ENCODE measurements around the gene TMEM109.

TMEM109 gene

DNA sequence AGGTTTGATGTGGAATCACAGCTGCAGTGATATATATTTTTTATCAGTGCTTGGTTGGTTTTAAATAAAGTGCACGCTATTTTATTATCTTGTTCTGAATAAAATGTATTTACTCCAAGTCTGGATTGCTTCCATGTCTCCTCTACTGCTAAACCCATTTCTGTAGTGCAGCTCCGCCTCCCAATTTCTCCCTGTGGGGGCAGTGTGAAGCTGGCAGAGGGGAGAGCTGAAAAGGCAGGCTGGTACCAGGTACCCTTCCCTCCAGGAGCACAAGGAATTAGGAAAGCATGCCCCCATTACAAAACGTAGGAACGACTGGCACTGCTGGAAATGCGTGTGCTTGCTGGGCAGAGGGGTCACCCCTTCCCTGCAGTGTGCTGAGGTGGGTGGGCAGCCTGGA is 9.4 kb downstream of the TMEM109 start:
- DNase-seq (ENCODE audit: low read depth), result no peak
- no peak overlapping the region for H3K4me3 ChIP-seq (ENCODE audit: low read depth, low read length)
- TF ChIP-seq, protein P1, sequence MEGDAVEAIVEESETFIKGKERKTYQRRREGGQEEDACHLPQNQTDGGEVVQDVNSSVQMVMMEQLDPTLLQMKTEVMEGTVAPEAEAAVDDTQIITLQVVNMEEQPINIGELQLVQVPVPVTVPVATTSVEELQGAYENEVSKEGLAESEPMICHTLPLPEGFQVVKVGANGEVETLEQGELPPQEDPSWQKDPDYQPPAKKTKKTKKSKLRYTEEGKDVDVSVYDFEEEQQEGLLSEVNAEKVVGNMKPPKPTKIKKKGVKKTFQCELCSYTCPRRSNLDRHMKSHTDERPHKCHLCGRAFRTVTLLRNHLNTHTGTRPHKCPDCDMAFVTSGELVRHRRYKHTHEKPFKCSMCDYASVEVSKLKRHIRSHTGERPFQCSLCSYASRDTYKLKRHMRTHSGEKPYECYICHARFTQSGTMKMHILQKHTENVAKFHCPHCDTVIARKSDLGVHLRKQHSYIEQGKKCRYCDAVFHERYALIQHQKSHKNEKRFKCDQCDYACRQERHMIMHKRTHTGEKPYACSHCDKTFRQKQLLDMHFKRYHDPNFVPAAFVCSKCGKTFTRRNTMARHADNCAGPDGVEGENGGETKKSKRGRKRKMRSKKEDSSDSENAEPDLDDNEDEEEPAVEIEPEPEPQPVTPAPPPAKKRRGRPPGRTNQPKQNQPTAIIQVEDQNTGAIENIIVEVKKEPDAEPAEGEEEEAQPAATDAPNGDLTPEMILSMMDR (IDR thresholded peaks at IDR 0.05; ENCODE audit: insufficient read depth, low read depth, low read length, missing control alignments), result no peak

DNA sequence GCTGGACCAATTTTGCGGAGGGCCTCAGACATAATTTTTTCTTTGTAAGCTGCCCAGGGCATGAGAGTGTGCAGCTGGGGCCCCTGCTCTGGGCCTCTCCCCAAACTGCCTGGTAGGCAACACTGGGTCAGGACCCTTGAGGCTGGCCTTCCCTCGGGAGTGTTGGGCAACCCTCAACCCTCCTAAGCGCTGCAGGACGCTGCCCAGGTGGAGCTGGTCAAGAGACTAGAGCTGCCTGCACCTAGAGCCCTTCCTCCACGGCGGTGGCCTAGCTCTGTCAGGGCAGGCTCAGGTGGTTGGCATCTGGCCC is 9.8 kb downstream of the TMEM109 start:
- TF ChIP-seq, protein P1 (IDR thresholded peaks at IDR 0.05; ENCODE audit: insufficient read depth, low read depth, low read length, missing control alignments), result no peak
- DNase-seq (ENCODE audit: low read depth), result no peak
- peak overlapping the region; percentile 58 for H3K4me3 ChIP-seq (ENCODE audit: low read depth, low read length)

DNA sequence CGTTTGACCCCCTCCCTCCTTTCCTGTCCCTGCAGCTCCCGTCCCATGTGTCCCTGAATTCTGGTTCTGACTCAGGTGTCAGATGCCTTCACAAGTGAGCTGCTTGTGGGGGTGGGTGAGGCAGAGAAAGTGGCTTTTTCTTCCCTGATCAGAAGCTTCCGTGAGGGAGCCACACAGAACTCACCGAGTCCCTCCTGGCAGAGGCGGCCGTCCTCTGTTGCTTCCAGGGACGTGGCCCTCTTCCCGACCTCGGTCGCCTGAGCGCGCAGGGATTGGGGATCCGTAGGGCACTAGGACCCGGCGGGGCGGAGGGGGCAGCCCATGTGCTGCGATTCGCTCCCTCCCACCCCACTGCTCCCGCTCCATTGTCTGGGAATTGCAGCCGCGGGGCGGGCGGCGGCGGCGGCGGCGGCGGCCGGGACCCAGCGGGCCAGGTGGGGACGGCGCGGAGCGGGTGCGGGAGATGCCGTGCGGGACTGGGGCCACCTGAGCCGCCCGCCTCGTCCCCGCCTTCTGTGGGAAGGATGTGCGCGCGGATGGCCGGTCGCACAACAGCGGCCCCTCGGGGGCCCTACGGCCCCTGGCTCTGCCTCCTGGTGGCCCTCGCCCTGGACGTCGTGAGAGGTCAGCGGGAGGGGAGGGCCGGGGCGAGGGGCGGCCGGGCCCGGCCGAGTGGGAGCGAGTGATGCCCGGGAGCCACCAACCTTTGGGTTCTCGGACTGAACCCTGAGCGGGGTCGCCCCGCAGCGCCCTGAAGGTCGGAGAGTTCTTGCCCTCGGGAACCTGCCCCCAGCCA is 10.3 kb downstream of the TMEM109 start, which contains the start of gene TMEM132A:
Gene TMEM132A, plus strand, starts transcription at position 351 of the 796 bp plus-strand sequence. Its CDS starts 174 bp downstream, at position 525.
- TF ChIP-seq, protein P1 (IDR thresholded peaks at IDR 0.05; ENCODE audit: insufficient read depth, low read depth, low read length, missing control alignments), result no peak
- H3K4me3 ChIP-seq (ENCODE audit: low read depth, low read length), result peak within 1 kb of the TSS; percentile 58
- DNase-seq (ENCODE audit: low read depth), result no peak

DNA sequence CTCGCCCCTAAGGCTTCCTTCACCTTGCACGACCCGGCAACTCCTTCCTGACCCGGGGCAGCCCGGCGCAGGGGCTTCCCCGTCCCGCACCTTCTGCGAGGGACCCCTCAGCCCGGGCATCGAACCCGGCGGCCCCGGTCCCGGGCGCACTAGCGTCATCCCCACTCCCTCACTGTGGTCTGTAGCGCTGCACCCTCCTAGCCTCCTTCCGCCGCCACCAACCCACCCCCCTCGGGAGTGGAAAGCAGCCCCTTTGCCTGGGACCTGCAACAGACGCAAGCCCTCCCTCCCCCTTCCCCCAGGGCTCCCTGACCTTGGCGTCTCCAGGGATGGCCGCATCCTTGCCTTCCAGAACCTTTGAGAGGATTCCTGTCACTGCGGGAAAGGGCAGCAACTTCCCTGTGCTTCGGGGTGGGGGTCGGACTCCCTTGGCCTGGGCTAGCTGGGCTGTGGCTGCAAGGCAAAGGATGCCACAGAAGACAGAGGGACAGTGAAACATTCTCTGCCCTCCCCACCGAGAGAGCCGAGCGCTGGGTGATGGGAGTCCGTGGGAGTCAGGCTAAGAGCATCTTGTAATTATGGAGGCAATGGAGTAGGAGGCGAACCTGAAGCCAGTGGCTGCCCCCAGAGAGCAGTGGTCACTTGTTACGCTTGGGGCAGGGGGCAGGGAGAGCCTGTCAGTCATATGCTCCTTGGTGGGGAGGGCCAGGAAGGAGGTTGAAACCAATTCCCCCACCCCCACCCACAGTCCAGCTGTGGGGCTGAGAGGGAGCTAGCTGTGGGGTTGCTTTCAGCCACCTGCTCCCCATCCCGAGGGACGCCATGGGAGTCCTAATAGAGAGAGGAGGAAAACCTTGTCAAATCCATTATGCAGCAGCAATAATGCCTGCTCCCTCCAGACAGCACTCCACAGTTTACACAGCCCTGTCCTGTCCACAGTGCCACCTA is 11.2 kb downstream of the TMEM109 start:
- TF ChIP-seq, protein P1 (IDR thresholded peaks at IDR 0.05; ENCODE audit: insufficient read depth, low read depth, low read length, missing control alignments), result no peak
- no peak for DNase-seq (ENCODE audit: low read depth)
- H3K4me3 ChIP-seq (ENCODE audit: low read depth, low read length), result peak overlapping the region; percentile 58

DNA sequence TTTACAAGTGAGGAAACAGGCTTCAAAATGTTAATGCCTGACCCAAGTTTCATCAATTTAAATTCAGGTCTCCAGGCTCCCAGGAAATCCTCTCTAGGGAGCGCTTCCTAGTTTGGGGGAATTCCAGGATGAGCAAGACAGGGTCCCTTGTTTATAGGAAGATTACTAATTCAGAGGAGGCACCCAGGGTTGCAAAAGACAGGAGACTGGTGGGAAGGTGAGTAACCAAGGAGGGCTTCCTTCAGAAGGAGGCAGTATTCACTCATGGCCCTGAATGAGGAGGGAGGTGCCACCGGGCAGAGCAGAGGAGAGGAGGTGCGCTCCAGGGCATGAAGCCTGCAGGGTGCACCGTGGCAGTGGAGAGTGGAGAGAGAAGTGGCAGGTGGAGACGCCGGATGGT is 11.9 kb downstream of the TMEM109 start:
- no peak overlapping the region for H3K4me3 ChIP-seq (ENCODE audit: low read depth, low read length)
- TF ChIP-seq, protein P1 (IDR thresholded peaks at IDR 0.05; ENCODE audit: insufficient read depth, low read depth, low read length, missing control alignments), result no peak
- DNase-seq (ENCODE audit: low read depth), result no peak

DNA sequence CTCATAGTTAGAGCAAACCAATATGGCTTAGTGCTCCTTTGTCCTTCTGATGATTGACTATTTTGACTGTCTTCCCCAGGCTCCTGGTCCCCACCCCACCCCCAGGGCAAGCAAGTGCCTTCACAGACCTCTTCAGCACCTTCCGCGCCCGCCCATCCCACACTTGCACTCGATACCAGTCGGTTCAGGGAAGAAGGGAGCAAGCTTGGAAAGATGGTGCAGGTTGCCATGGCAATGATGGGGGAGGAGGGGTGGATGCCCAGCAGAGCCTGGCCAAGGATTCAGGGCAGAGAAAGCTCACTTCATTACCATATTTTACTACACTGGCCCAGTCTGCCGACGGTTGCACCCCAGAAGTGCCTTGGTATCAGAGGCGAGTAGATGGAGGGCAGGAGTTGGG is 12.5 kb downstream of the TMEM109 start:
- TF ChIP-seq, protein P1 (IDR thresholded peaks at IDR 0.05; ENCODE audit: insufficient read depth, low read depth, low read length, missing control alignments), result no peak
- H3K4me3 ChIP-seq (ENCODE audit: low read depth, low read length), result no peak overlapping the region
- DNase-seq (ENCODE audit: low read depth), result no peak
